CD14-positive monocyte (primary cell): Measurements from ENCODE around the gene SMARCA4. TPM values are rescaled to one million over a fixed set of nuclear protein-coding genes. Genes with fewer than 3 reads are reported as not detected.
A peak's percentile ranks its signal among the peaks of the same experiment; 100 is the strongest.

Source experiments
- DNase-seq, 3 donors: peaks; one replicate each; pipeline ENCODE4 v3.0.0-alpha.2; 2011 to 2022
- H2AFZ ChIP-seq: 2 replicates; pipeline ENCODE4 v1.6.0; 2012; ENCODE audit warnings: mild to moderate bottlenecking, low read depth, low read length, inconsistent platforms; ENCODE audit not compliant: insufficient read depth, poor library complexity, severe bottlenecking
- H3K27ac ChIP-seq, 2 donors: 1 replicate in 1 of 2; 2 replicates in 1 of 2; pipeline ENCODE4 v1.5.1; 2012 to 2013; ENCODE audit warnings: low read length in 2 of 2, control low read depth in 1 of 2, inconsistent platforms in 1 of 2, low read depth in 1 of 2, mild to moderate bottlenecking in 1 of 2
- H3K27me3 ChIP-seq, 2 donors: one replicate each; pipeline versions ENCODE4 v1.6.0 to v1.6.1; 2011 to 2013; ENCODE audit warnings: low read length in 2 of 2; ENCODE audit not compliant: control insufficient read depth in 2 of 2, insufficient read depth in 2 of 2
- H3K36me3 ChIP-seq, 2 donors: replicated peaks in 1 of 2; 1 replicate in 1 of 2; 2 replicates in 1 of 2; pipeline versions ENCODE4 v1.5.1 to v1.6.1; 2012 to 2013; ENCODE audit warnings: low read length in 2 of 2, control low read depth in 1 of 2, inconsistent platforms in 1 of 2, mild to moderate bottlenecking in 1 of 2; ENCODE audit not compliant: insufficient read depth in 2 of 2, control insufficient read depth in 1 of 2
- H3K4me1 ChIP-seq, 2 donors: 1 replicate in 1 of 2; 2 replicates in 1 of 2; pipeline versions ENCODE4 v1.5.1 to v1.6.1; 2012 to 2013; ENCODE audit warnings: low read length in 2 of 2, control low read depth in 1 of 2, inconsistent platforms in 1 of 2, mild to moderate bottlenecking in 1 of 2, moderate library complexity in 1 of 2; ENCODE audit not compliant: insufficient read depth in 2 of 2, control insufficient read depth in 1 of 2
- H3K4me2 ChIP-seq: replicated peaks from 2 replicates; pipeline ENCODE3; 2012; ENCODE audit warnings: low read length, moderate library complexity, mild to moderate bottlenecking; ENCODE audit not compliant: poor library complexity, severe bottlenecking; ENCODE audit errors: extremely low read depth
- H3K4me3 ChIP-seq, 3 experiments: fragments of 200-600 bp in 1 of 3; sonication (generic) in 1 of 3; replicated peaks in 1 of 3; 1 replicate in 2 of 3; 2 replicates in 1 of 3; pipeline ENCODE4 v1.5.1; 2011 to 2013; ENCODE audit warnings: low read length in 3 of 3, mild to moderate bottlenecking in 3 of 3, control low read depth in 2 of 3, low read depth in 2 of 3, inconsistent platforms in 1 of 3, moderate library complexity in 1 of 3
- H3K79me2 ChIP-seq: 2 replicates; pipeline ENCODE4 v1.6.0; 2012; ENCODE audit warnings: mild to moderate bottlenecking, control low read depth, inconsistent platforms, low read length, moderate library complexity; ENCODE audit not compliant: insufficient read depth
- H3K9ac ChIP-seq: 2 replicates; pipeline ENCODE4 v1.6.0; 2017; ENCODE audit warnings: low read length, mild to moderate bottlenecking; ENCODE audit not compliant: insufficient read depth, poor library complexity, severe bottlenecking
- H3K9me3 ChIP-seq, 2 donors: replicated peaks in 1 of 2; 1 replicate in 1 of 2; 2 replicates in 1 of 2; pipeline versions ENCODE4 v1.5.1 to v1.6.1; 2012 to 2013; ENCODE audit warnings: low read length in 2 of 2, control low read depth in 1 of 2; ENCODE audit not compliant: control insufficient read depth in 1 of 2, insufficient read depth in 1 of 2
- H4K20me1 ChIP-seq: 2 replicates; pipeline ENCODE4 v1.6.0; 2012; ENCODE audit warnings: mild to moderate bottlenecking, low read length, control low read depth, moderate library complexity; ENCODE audit not compliant: insufficient read depth
- H3K27ac Mint-ChIP-seq, 7 donors: one replicate each; pipeline ENCODE4 v1.8.0; 2020; ENCODE audit warnings: mild to moderate bottlenecking in 7 of 7, mixed read lengths in 7 of 7, moderate library complexity in 6 of 7, inconsistent platforms in 2 of 7
- H3K27me3 Mint-ChIP-seq, 3 donors: one replicate each; pipeline ENCODE4 v1.8.0; 2021 to 2022; ENCODE audit warnings: low read depth in 3 of 3, mild to moderate bottlenecking in 3 of 3, mixed read lengths in 3 of 3, moderate library complexity in 3 of 3, inconsistent platforms in 1 of 3
- H3K36me3 Mint-ChIP-seq, 2 donors: one replicate each; pipeline ENCODE4 v1.8.0; 2020; ENCODE audit warnings: mixed read lengths in 2 of 2, inconsistent platforms in 1 of 2, mild to moderate bottlenecking in 1 of 2
- H3K4me1 Mint-ChIP-seq: one replicate; pipeline ENCODE4 v1.8.0; 2020; ENCODE audit warnings: mild to moderate bottlenecking, mixed read lengths
- H3K4me3 Mint-ChIP-seq, 2 donors: one replicate each; pipeline ENCODE4 v1.8.0; 2020; ENCODE audit warnings: mild to moderate bottlenecking in 2 of 2, mixed read lengths in 2 of 2, moderate library complexity in 1 of 2
- H3K9me3 Mint-ChIP-seq, 7 donors: one replicate each; pipeline ENCODE4 v1.8.0; 2020 to 2022; ENCODE audit warnings: mixed read lengths in 7 of 7, mild to moderate bottlenecking in 6 of 7, moderate library complexity in 6 of 7, inconsistent platforms in 2 of 7
- WGBS: methylation state at CpG from one replicate; pipeline ENCODE4 v1.1.5; 2013; ENCODE audit warnings: missing lambda C conversion rate; ENCODE audit not compliant: insufficient coverage; 5-methylcytosine and 5-hydroxymethylcytosine counted together
- intact Hi-C, 2 donors: fragments of 100-400 bp; cut with micrococcal nuclease; formaldehyde crosslinking; loops; one replicate each; pipeline versions ENCODE4 v1.15.0 to v1.15.1; 2023
- polyA plus RNA-seq, 3 donors: library from polyadenylated mRNA; depleted of rRNA in 1 of 3; unstranded in 2 of 3; stranded (reverse) in 1 of 3; fragments of 300-500 nt in 2 of 3; fragments of >200 nt in 1 of 3; fragmentation: Illumina TruSeq in 2 of 3; gene quantifications; 1 replicate in 2 of 3; 2 replicates in 1 of 3; pipeline ENCODE4 v1.2.3, GENCODE V29; 2012 to 2021
- TF ChIP-seq, protein P1 (sequence below): fragments of 200-600 bp; IDR thresholded peaks from one replicate; pipeline ENCODE4 v1.8.0; 2022; ENCODE audit warnings: antibody characterized with exemption, mild to moderate bottlenecking

SMARCA4 gene
- polyA plus RNA-seq, 3 donors = 5.1 to 53.3 (median 7.0) TPM

DNA sequence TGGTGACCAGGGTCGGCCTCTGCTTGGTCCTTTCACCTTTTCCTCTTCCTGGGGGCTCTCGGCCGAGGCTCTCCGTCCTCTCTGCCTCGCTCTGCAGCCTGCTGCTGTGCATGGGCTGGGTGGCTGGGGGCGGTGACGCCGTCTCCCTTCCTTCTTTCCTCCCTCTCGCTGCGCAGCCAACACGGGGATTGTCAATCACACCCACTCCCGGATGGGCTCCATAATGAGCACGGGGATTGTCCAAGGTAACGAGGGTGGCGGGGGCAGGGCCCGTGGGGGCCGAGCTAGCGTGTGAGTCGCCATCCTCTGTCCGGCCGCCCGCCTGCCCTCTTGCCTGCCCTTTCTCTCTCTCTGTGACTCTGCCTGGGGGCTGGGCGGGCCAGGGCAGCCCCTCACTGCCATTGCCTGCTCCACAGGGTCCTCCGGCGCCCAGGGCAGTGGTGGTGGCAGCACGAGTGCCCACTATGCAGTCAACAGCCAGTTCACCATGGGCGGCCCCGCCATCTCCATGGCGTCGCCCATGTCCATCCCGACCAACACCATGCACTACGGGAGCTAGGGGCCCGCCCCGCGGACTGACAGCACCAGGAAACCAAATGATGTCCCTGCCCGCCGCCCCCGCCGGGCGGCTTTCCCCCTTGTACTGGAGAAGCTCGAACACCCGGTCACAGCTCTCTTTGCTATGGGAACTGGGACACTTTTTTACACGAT lies 39.5 kb upstream of the SMARCA4 start:
- Histone ChIP-seq H3K4me2 (no peak overlapping the region), H3K27me3 (no peaks in the 10 kb centered on the region), H3K9me3 (no peaks in the 10 kb centered on the region), H3K36me3 (peaks cover 53 to 74% of the 10 kb centered on the region in 2 donors), H3K9ac (no peak overlapping the region), H2AFZ (no peak overlapping the region), H3K4me1 (no peaks in the 10 kb centered on the region), H3K79me2 (no peaks in the 10 kb centered on the region), H3K4me3 (no peak overlapping the region), H4K20me1 (no peaks in the 10 kb centered on the region), H3K27ac (no peak overlapping the region)
- intact Hi-C loops = loop anchor here in 1 of 2 donors (10.0 kb wide), 1 partner anchor 47 kb away; the partner anchor contains the start of gene CARM1
- DNase-seq = no peak
- peaks cover 0 to 1% (median 0%) of the 10 kb centered on the region in 3 donors for H3K27me3 Mint-ChIP-seq
- 93% methylated on average over 37 of the region's 43 CpGs for WGBS
- H3K9me3 Mint-ChIP-seq = no peaks in the 10 kb centered on the region
- H3K36me3 Mint-ChIP-seq = peaks cover 47 to 74% of the 10 kb centered on the region in 2 donors
- H3K4me3 Mint-ChIP-seq = no peak overlapping the region
- TF ChIP-seq, protein P1, sequence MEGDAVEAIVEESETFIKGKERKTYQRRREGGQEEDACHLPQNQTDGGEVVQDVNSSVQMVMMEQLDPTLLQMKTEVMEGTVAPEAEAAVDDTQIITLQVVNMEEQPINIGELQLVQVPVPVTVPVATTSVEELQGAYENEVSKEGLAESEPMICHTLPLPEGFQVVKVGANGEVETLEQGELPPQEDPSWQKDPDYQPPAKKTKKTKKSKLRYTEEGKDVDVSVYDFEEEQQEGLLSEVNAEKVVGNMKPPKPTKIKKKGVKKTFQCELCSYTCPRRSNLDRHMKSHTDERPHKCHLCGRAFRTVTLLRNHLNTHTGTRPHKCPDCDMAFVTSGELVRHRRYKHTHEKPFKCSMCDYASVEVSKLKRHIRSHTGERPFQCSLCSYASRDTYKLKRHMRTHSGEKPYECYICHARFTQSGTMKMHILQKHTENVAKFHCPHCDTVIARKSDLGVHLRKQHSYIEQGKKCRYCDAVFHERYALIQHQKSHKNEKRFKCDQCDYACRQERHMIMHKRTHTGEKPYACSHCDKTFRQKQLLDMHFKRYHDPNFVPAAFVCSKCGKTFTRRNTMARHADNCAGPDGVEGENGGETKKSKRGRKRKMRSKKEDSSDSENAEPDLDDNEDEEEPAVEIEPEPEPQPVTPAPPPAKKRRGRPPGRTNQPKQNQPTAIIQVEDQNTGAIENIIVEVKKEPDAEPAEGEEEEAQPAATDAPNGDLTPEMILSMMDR = no peak
- H3K4me1 Mint-ChIP-seq = no peaks in the 10 kb centered on the region
- peak overlapping the region in 2 of 7 donors; percentile 63 to 67 for H3K27ac Mint-ChIP-seq

GRCh38 chr19:10921910-10922637 lies 38.8 kb upstream of the SMARCA4 start:
- DNase-seq = no peak
- intact Hi-C loops = loop anchor here in 1 of 2 donors (10.0 kb wide), 1 partner anchor 47 kb away; the partner anchor contains the start of gene CARM1
- peak overlapping the region in 1 of 7 donors; percentile 63 for H3K27ac Mint-ChIP-seq
- Histone ChIP-seq H4K20me1 (no peaks in the 10 kb centered on the region), H3K79me2 (peaks cover 1% of the 10 kb centered on the region), H2AFZ (no peak overlapping the region), H3K27me3 (no peaks in the 10 kb centered on the region), H3K9me3 (no peaks in the 10 kb centered on the region), H3K4me3 (no peak overlapping the region), H3K9ac (no peak overlapping the region), H3K4me2 (no peak overlapping the region), H3K4me1 (peaks cover 0 to under 1% of the 10 kb centered on the region in 2 donors), H3K36me3 (peaks cover 53 to 70% of the 10 kb centered on the region in 2 donors), H3K27ac (no peak overlapping the region)
- TF ChIP-seq, protein P1 = no peak
- WGBS = 91% methylated on average over 25 of the region's 33 CpGs
- no peak overlapping the region for H3K4me3 Mint-ChIP-seq
- H3K27me3 Mint-ChIP-seq = peaks cover 0 to 1% (median 0%) of the 10 kb centered on the region in 3 donors
- peaks cover 45 to 76% of the 10 kb centered on the region in 2 donors for H3K36me3 Mint-ChIP-seq
- H3K9me3 Mint-ChIP-seq = no peaks in the 10 kb centered on the region
- H3K4me1 Mint-ChIP-seq = peaks cover under 1% of the 10 kb centered on the region
